GM23338 (cell line): ENCODE measurements around the gene CST1. TPM values are rescaled to one million over a fixed set of nuclear protein-coding genes. Genes with fewer than 3 reads are reported as not detected.
"Not testable (repeated sequence)": the region's sequence is repeated elsewhere in the genome, so short reads cannot be mapped to it uniquely, and the experiment has no call there.

Experiments
- ATAC-seq: fragments of 200-7000 bp; cut with Tn5 transposase; 3 replicates; pipeline ENCODE4 v1.9.1; 2020
- DNase-seq: peaks from one replicate; pipeline ENCODE4 v3.0.0-alpha.2; 2015; ENCODE audit warnings: low spot score
- H2AFZ ChIP-seq: fragments of 200-600 bp; sonication (generic); 2 replicates; pipeline ENCODE4 v1.8.0; 2016; ENCODE audit warnings: antibody characterized with exemption, mild to moderate bottlenecking, moderate library complexity
- H3F3A ChIP-seq: fragments of 200-600 bp; sonication (generic); replicated peaks from 2 replicates; pipeline ENCODE4 v1.8.0; 2017; ENCODE audit warnings: antibody characterized with exemption, mixed run types, low read depth
- H3K27ac ChIP-seq: fragments of 200-600 bp; sonication (generic); 2 replicates; pipeline ENCODE4 v1.6.1; 2016; ENCODE audit warnings: low read depth
- H3K27me3 ChIP-seq: fragments of 200-600 bp; sonication (generic); 2 replicates; pipeline ENCODE4 v1.8.0; 2016; ENCODE audit warnings: mild to moderate bottlenecking, mixed run types, moderate library complexity; ENCODE audit not compliant: insufficient read depth
- H3K36me3 ChIP-seq: fragments of 200-600 bp; sonication (generic); 2 replicates; pipeline ENCODE4 v1.8.0; 2016; ENCODE audit warnings: mild to moderate bottlenecking; ENCODE audit not compliant: insufficient read depth
- H3K4me1 ChIP-seq: fragments of 200-600 bp; sonication (generic); 2 replicates; pipeline ENCODE4 v1.8.0; 2016; ENCODE audit warnings: mild to moderate bottlenecking, moderate library complexity; ENCODE audit not compliant: insufficient read depth
- H3K4me2 ChIP-seq: fragments of 200-600 bp; sonication (generic); 2 replicates; pipeline ENCODE4 v1.7.1; 2017; ENCODE audit warnings: mixed run types
- H3K4me3 ChIP-seq: fragments of 200-600 bp; sonication (generic); 2 replicates; pipeline ENCODE4 v1.6.1; 2016; ENCODE audit warnings: mixed run types
- H3K79me2 ChIP-seq: fragments of 200-600 bp; sonication (generic); replicated peaks from 2 replicates; pipeline ENCODE4 v1.8.0; 2017; ENCODE audit warnings: mild to moderate bottlenecking; ENCODE audit not compliant: insufficient read depth
- H3K9me2 ChIP-seq: fragments of 200-600 bp; sonication (generic); 2 replicates; pipeline ENCODE4 v1.8.0; 2017; ENCODE audit not compliant: insufficient read depth
- H4K20me1 ChIP-seq: fragments of 200-600 bp; sonication (generic); replicated peaks from 2 replicates; pipeline ENCODE4 v1.8.0; 2017; ENCODE audit warnings: mild to moderate bottlenecking; ENCODE audit not compliant: insufficient read depth
- H3K27ac Mint-ChIP-seq: 2 replicates; pipeline ENCODE4 v1.8.0; 2020; ENCODE audit warnings: inconsistent platforms, mild to moderate bottlenecking, moderate library complexity, mixed read lengths
- H3K27me3 Mint-ChIP-seq: 3 replicates; pipeline ENCODE4 v1.8.0; 2022; ENCODE audit warnings: low read depth, mild to moderate bottlenecking, moderate library complexity, mixed read lengths, inconsistent platforms; ENCODE audit not compliant: insufficient read depth, poor library complexity
- H3K36me3 Mint-ChIP-seq: 3 replicates; pipeline ENCODE4 v1.8.0; 2021; ENCODE audit warnings: low read depth, mild to moderate bottlenecking, inconsistent platforms, moderate library complexity, mixed read lengths
- H3K4me1 Mint-ChIP-seq: 3 replicates; pipeline ENCODE4 v1.8.0; 2020; ENCODE audit warnings: mild to moderate bottlenecking, inconsistent platforms, mixed read lengths
- H3K4me3 Mint-ChIP-seq: 3 replicates; pipeline ENCODE4 v1.8.0; 2021; ENCODE audit warnings: moderate library complexity, mild to moderate bottlenecking, inconsistent platforms, mixed read lengths
- H3K9me3 Mint-ChIP-seq: 3 replicates; pipeline ENCODE4 v1.8.0; 2020; ENCODE audit warnings: moderate library complexity, mild to moderate bottlenecking, inconsistent platforms, mixed read lengths
- CREB1 ChIP-seq: fragments of 250-450 bp; sonication (Bioruptor Pico); IDR thresholded peaks from 2 replicates; pipeline ENCODE4 v1.5.0; 2020; ENCODE audit warnings: low read depth, mild to moderate bottlenecking, moderate library complexity
- POLR2AphosphoS5 ChIP-seq: IDR thresholded peaks from 2 replicates; pipeline ENCODE4 v1.6.1; 2016; ENCODE audit warnings: antibody characterized with exemption, low read depth
- ZNF114 ChIP-seq: fragments of 250-450 bp; sonication (Bioruptor Pico); IDR thresholded peaks from 2 replicates; pipeline ENCODE4 v1.5.0; 2020; ENCODE audit warnings: mild to moderate bottlenecking, moderate library complexity
- long read RNA-seq: library from polyadenylated mRNA; unstranded; transcript quantifications from one replicate; pipeline ENCODE4 v2.0.0, GENCODE V29; 2020; ENCODE audit not compliant: unreplicated experiment
- polyA plus RNA-seq: library from polyadenylated mRNA; unstranded; fragments of >200 nt; fragmentation: Nextera tagmentation; extraction: Ambion mirVana; gene quantifications from 2 replicates; pipeline ENCODE4 v1.2.1, GENCODE V29; 2016
- total RNA-seq: library from RNA; depleted of rRNA; stranded (reverse); fragments of >200 nt; shearing (Covaris generic); gene quantifications from 2 replicates; pipeline ENCODE4 v1.2.3, GENCODE V29; 2014; rRNA removed
- TF ChIP-seq, protein P1 (sequence below), 2 experiments: fragments of 200-600 bp in 1 of 2; sonication (generic) in 1 of 2; conservative IDR thresholded peaks; 2 replicates each; pipeline versions ENCODE4 v1.5.1 to v1.6.1; 2016 to 2017; ENCODE audit warnings: antibody characterized with exemption in 2 of 2, low read depth in 2 of 2, mild to moderate bottlenecking in 2 of 2, moderate library complexity in 1 of 2

CST1 gene, protein sequence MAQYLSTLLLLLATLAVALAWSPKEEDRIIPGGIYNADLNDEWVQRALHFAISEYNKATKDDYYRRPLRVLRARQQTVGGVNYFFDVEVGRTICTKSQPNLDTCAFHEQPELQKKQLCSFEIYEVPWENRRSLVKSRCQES
- 1.8 and 2.7 TPM in 2 replicates for total RNA-seq
- polyA plus RNA-seq = 4.0 and 4.9 TPM in 2 replicates
- long read RNA-seq, partial matches to known transcripts = 0 of 1 reads
- long read RNA-seq, other reads (novel, unspliced or antisense) = 0 of 1 reads

DNA sequence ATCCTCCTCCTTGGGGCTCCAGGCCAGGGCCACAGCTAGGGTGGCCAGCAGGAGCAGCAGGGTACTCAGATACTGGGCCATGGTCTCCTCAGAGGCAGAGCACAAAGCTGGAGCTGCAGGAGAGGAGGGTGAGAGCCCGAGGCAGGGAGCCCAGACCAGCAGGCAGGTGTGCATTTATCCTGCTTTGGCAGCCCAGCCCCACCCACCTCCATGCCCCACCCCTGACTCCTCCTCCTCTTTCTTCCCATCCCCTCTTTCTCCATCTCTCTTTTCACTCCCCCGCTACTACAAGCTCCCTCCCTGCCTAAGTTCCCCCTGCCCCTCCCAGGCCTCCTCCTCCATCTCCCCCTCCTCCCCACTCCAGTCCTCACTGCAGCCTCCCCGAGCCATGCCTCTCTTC lies at the start of gene CST1:
TSS of gene CST1 (minus strand) at position 150 of the 400 bp plus-strand sequence. CDS start at position 81, 69 bp downstream.
- not testable (repeated sequence) for H3K4me3 Mint-ChIP-seq, DNase-seq, H3F3A ChIP-seq, H3K36me3 Mint-ChIP-seq, H3K9me3 Mint-ChIP-seq, H3K36me3 ChIP-seq, H3K4me1 ChIP-seq, H3K27ac Mint-ChIP-seq, H4K20me1 ChIP-seq, H3K27ac ChIP-seq, H3K4me3 ChIP-seq, H3K79me2 ChIP-seq, H2AFZ ChIP-seq, H3K4me2 ChIP-seq, H3K9me2 ChIP-seq
- Mint-ChIP-seq H3K4me1 (peaks cover 30% of the 10 kb centered on the region), H3K27me3 (peaks cover 50% of the 10 kb centered on the region)
- H3K27me3 ChIP-seq = peaks cover 42% of the 10 kb centered on the region
- ATAC-seq = peak; percentile 79

DNA sequence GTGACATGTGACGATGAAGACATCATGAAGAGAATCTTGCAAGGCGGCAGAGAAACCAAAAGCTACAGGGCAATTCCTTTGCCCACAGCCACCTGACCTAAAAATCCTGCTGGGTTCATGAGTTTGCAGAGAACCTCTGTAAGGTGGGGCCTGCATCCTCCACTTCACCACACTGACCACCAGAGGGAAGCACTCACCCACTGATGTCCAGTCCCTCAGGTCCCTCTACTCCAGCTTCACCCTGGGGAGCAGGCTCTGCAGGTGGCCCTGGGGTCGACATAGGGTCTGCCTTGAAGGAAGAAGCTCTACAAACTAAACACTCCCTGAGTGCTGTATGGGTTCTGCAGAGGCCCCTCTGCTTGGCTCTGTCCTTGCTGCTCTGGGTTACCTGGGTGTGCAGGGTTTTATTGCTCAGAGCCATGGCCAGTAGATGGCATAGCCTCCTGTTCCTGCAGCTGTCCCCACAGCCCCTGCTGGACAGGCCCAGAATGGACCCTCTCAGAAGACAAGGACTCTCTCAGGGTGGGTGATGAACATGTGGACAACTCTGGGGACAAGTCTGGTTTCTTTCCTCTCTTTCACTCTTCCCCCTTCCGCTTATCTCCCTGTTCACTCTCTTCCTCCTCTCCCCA lies 48.6 kb upstream of the CST1 start:
- not testable (repeated sequence) for H3K27ac ChIP-seq, H3K27ac Mint-ChIP-seq, H4K20me1 ChIP-seq, H2AFZ ChIP-seq, H3K9me2 ChIP-seq, H3K36me3 ChIP-seq, H3K4me3 Mint-ChIP-seq, H3K4me1 ChIP-seq, H3K4me1 Mint-ChIP-seq, H3K4me3 ChIP-seq, H3K4me2 ChIP-seq, H3K27me3 ChIP-seq, H3K36me3 Mint-ChIP-seq, H3K27me3 Mint-ChIP-seq, H3K9me3 Mint-ChIP-seq, H3F3A ChIP-seq, H3K79me2 ChIP-seq
- DNase-seq = peak; percentile 56
- ATAC-seq = peak; percentile 97
- TF ChIP-seq, protein P1, sequence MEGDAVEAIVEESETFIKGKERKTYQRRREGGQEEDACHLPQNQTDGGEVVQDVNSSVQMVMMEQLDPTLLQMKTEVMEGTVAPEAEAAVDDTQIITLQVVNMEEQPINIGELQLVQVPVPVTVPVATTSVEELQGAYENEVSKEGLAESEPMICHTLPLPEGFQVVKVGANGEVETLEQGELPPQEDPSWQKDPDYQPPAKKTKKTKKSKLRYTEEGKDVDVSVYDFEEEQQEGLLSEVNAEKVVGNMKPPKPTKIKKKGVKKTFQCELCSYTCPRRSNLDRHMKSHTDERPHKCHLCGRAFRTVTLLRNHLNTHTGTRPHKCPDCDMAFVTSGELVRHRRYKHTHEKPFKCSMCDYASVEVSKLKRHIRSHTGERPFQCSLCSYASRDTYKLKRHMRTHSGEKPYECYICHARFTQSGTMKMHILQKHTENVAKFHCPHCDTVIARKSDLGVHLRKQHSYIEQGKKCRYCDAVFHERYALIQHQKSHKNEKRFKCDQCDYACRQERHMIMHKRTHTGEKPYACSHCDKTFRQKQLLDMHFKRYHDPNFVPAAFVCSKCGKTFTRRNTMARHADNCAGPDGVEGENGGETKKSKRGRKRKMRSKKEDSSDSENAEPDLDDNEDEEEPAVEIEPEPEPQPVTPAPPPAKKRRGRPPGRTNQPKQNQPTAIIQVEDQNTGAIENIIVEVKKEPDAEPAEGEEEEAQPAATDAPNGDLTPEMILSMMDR (conservative IDR thresholded peaks at IDR 0.05; ENCODE audit: low read depth in 2 of 2) = peak; percentile 68 to 69

DNA sequence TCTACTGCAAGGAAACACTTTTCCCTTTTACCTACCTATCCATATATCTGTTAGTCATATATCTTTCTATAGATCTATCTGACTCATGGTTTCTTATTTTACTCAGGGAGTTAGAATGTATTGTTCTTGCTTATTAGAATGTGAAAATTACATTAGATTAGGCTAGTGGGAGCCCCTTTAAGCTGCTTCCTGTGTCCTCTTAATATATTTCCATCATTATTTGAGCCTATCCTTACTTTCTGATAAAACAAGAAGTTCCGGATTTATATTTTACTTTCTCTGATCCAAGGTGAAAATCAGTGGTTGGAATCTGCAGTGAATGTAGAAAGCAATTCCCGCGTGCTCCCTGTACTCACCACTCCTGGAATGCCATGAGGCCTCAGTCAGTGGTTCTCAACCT lies 44.8 kb upstream of the CST1 start:
- H3K27me3 ChIP-seq = no peaks in the 10 kb centered on the region
- no peak overlapping the region for H3K4me2 ChIP-seq
- no peaks in the 10 kb centered on the region for H4K20me1 ChIP-seq
- no peak overlapping the region for H2AFZ ChIP-seq
- no peaks in the 10 kb centered on the region for H3K36me3 ChIP-seq
- Mint-ChIP-seq H3K36me3 (no peaks in the 10 kb centered on the region), H3K27me3 (no peaks in the 10 kb centered on the region), H3K9me3 (no peaks in the 10 kb centered on the region; the same call in 2 of the 3 replicates), H3K4me3 (no peak overlapping the region), H3K4me1 (peaks cover 4% of the 10 kb centered on the region; the same call in 1 of the 3 replicates), H3K27ac (no peak overlapping the region)
- DNase-seq (no peak), ATAC-seq (no peak)
- H3F3A ChIP-seq = no peaks in the 10 kb centered on the region
- no peak overlapping the region for H3K4me3 ChIP-seq
- H3K79me2 ChIP-seq = no peaks in the 10 kb centered on the region
- H3K4me1 ChIP-seq = no peaks in the 10 kb centered on the region
- H3K9me2 ChIP-seq = peaks cover 8% of the 10 kb centered on the region; the same call in 1 of the 2 replicates
- no peak overlapping the region for H3K27ac ChIP-seq
- TF ChIP-seq POLR2AphosphoS5 (no peak), CREB1 (CRISPR knock-in tag) (no peak), ZNF114 (CRISPR knock-in tag) (no peak)
- TF ChIP-seq, protein P1 (conservative IDR thresholded peaks at IDR 0.05; ENCODE audit: low read depth in 2 of 2) = no peak
